GM19468 (cell line): ENCODE results near the gene PLEKHN1.

ENCODE experiments used
- ATAC-seq: cut with Tn5 transposase; IDR thresholded peaks from one replicate; pipeline ENCODE4 v1.9.1; 2021; ENCODE audit warnings: mild to moderate bottlenecking, moderate library complexity, moderate number of reproducible peaks; ENCODE audit not compliant: unreplicated experiment; ENCODE audit errors: extremely low read depth

Gene PLEKHN1, protein sequence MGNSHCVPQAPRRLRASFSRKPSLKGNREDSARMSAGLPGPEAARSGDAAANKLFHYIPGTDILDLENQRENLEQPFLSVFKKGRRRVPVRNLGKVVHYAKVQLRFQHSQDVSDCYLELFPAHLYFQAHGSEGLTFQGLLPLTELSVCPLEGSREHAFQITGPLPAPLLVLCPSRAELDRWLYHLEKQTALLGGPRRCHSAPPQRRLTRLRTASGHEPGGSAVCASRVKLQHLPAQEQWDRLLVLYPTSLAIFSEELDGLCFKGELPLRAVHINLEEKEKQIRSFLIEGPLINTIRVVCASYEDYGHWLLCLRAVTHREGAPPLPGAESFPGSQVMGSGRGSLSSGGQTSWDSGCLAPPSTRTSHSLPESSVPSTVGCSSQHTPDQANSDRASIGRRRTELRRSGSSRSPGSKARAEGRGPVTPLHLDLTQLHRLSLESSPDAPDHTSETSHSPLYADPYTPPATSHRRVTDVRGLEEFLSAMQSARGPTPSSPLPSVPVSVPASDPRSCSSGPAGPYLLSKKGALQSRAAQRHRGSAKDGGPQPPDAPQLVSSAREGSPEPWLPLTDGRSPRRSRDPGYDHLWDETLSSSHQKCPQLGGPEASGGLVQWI

DNA sequence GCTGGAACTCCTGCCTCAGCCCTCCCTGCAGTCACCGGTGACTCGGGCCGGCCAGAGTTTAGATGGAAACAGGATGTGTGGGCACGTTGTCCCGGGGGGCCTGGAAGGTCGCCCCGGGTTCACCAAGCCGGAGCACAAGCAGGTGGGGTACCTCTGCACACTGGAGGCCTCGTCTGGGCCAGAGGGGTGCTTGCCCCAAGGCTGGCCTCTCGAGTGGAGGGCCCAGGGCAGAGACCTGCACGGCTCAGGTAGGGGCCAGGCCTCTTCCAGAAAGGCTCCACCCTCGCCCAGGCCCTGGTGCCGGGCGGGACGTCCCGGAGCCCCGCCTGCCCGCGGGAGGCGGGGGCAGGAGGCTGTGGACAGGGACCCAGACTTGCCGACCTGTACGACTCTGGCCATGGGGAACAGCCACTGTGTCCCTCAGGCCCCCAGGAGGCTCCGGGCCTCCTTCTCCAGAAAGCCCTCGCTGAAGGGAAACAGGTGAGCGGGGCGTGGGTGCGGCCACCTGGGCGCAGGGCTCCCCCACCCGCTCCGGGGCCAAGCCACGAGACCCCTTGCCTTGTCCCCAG is at the start of gene PLEKHN1:
Gene PLEKHN1, plus strand, starts transcription at position 348 of the 569 bp plus-strand sequence. Its CDS starts 50 bp downstream, at position 398.
- no peak for ATAC-seq

GRCh38 chr1:917076-917459 is 49.2 kb upstream of the PLEKHN1 start:
- no peak for ATAC-seq

DNA sequence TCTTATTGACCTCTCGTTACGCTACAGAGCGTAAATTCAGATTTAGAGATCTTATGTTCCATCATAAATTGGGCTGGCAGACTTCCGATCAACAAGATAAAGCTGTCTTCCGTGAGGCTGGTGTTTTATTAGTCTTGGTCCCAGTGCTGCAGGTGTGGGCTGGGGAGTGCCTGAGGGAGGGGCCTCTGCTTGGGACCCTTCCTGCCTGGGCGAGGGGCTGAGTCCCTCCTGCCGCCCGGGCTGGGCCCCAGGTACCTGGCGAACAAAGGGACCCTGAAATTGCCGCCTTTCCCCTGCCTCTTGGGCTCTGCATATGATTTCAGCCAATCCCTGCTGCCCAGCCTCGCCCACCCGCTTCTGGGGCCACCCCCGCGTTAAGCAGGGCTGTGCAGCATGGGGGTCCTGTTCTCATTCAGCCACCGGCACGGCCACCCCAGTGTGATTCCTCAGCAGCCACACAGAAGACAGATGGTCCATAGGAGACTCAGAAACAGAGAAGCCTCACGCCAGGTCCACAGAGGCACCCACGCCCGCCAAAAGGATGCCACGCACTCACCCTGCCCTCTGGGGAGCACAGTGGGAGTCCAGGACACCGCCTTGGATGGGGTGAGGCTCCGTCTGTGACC is 48.7 kb upstream of the PLEKHN1 start:
- ATAC-seq, result no peak

DNA sequence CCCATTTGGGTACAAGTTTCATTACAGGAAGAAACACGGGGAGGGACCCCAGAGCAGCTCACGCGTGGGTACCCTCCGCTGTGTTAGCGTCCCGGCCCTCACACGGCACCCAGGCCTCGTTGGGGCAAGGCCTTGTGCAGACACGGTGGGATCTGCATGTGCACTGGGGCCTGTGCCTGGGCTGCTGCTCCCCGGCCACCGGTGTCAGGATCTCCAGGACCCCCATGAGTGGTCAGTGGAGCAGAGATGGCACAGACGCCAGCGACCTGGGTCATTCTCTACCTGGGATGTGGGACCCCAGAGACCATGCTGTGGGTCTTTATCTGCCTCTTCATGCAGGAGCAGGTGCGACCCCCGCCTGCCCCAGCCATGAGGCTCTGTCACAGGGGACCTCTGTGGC is 47.9 kb upstream of the PLEKHN1 start:
- no peak for ATAC-seq

GRCh38 chr1:918843-919242 is 47.4 kb upstream of the PLEKHN1 start:
- no peak for ATAC-seq

DNA sequence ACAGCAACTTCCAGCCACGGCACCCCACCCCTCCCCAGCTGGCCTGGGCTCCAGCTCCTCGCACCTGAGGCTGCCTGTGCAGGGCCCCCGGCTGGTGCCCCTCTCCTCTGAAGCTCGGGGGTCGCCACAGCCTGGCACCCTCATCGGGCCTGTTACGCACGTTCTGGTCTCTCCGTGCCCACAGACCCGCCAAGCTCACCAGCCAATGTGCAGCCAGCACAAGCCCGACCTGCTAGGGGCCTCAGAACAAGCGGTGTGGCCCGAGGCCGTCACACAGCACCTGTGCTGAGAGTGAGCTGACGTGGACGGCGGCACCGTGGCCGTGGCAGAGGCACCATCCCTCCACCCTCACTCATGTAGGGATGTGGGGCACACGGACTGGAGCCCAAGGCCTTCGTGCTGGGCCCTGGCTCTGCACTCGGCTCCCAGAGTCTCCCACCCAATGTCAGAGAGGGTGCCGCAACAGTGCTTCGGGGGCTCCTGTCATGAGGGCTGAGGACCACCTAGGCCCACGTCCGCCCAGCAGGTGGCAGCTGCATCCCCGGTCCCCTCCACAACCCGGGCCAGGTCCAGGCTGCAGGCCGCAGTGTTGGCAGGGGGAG is 46.9 kb upstream of the PLEKHN1 start:
- no peak for ATAC-seq

GRCh38 chr1:920010-920409 is 46.3 kb upstream of the PLEKHN1 start:
- ATAC-seq, result no peak

- no peak for ATAC-seq
Observed at GRCh38 chr1:920521-920920, 45.8 kb upstream of the PLEKHN1 start.

DNA sequence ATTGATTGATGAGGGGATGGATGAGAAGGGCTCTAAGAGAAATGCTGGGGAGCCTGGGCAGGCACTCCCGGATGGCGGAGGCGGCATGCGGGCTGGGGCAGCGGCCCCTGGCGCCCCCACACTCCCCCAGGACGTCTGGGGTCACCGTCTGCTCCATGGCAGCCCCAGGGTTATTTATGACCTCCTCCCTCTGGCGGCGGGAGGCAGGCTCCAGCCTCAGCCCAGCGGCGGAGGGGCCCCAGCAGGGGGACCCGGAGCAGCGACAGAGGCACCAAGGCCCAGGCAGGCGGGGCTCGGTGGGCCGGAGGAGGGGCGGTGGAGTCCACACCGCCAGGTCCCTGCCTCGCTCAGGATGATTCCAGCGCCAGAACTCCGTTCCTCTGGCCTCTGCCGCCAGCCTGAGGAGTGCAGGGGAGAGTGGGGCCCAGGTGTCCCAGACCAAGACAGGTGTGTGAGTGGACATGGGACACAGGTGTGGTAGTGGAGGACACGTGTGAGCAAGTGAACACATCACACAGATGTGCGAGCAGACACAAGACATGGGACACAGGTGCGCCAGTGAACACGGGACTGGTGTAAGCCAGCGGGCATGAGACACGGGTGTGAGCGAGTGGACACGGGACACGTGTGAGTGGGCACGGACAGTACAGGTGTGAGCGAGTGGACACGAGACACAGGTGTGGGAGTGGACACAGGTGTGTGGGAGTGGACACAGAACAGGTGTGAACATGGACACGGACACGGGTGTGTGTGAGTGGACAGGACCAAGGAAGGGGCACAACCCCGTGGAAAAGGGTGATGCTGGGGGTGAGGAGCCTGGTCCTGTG is 45.1 kb upstream of the PLEKHN1 start:
- no peak for ATAC-seq

DNA sequence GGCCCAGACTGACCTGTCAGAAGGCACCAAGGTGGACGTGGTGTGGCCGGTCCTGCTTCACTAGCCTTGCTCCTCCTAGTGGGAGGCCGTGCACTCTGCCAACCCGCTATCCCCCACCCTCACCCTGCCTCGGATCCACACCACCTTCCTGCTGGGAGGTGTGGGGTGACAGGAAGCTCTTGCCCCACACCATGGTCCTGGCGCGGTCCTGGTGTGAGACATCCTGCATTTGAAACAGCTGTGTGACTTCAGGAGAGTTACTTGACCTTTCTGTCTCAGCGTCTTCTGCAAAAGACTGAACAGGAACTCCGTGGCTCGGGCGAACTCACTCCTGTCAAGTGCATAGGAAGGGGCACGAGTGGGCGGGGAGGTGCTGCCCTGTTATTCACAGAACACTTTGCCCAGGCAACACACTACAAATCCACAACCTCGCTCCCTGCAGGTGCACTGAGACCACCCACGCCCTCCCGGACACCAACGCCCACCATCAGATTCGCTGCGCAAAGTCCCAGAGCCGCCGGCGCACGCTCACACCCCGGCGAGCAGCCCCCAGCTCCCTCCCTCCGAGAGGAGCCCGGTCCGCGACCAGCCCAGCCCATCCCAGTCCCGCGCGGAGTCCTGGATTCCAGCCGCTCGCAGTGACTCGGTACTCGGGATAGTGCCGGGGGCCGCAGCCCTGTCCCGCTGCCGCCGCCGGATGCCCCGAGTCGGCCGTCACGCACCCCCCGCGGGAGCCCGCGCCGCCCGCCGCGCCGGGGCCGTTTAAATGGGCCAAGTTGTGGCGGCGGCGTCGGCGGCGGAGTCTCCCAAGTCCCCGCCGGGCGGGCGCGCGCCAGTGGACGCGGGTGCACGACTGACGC is 42.9 kb upstream of the PLEKHN1 start, which contains the start of gene SAMD11:
Gene SAMD11, plus strand, starts transcription at position 793 of the 860 bp plus-strand sequence. CDS start 509 bp downstream, outside the sequence.
- no peak for ATAC-seq

DNA sequence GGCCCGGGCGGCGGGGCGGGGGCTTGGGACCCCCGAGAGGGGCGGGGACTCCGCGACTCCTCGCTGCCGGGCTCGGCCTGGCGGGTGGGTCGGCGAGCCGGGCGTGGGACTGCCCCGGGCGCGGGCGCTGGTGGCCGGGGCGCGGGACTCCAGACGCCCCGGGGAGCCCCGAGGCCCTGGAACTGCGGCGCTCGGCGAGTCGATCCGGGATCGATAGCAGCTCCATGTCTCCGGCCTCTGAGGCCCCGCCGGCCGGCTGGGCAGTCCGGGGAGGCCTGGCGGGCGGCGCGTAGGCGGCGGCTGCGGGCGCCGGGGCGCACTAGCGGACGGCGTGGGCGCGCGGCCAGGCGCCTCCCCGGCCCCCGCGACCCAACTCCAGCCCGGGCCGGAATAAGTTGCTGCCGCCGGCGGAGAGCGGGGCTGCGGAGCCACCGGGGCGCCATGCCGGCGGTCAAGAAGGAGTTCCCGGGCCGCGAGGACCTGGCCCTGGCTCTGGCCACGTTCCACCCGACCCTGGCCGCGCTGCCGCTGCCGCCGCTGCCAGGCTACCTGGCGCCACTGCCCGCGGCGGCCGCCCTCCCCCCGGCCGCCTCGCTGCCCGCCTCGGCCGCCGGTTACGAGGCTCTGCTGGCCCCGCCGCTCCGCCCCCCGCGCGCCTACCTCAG is 42.2 kb upstream of the PLEKHN1 start:
- no peak for ATAC-seq

GRCh38 chr1:924656-925560 is 41.4 kb upstream of the PLEKHN1 start:
- no peak for ATAC-seq

DNA sequence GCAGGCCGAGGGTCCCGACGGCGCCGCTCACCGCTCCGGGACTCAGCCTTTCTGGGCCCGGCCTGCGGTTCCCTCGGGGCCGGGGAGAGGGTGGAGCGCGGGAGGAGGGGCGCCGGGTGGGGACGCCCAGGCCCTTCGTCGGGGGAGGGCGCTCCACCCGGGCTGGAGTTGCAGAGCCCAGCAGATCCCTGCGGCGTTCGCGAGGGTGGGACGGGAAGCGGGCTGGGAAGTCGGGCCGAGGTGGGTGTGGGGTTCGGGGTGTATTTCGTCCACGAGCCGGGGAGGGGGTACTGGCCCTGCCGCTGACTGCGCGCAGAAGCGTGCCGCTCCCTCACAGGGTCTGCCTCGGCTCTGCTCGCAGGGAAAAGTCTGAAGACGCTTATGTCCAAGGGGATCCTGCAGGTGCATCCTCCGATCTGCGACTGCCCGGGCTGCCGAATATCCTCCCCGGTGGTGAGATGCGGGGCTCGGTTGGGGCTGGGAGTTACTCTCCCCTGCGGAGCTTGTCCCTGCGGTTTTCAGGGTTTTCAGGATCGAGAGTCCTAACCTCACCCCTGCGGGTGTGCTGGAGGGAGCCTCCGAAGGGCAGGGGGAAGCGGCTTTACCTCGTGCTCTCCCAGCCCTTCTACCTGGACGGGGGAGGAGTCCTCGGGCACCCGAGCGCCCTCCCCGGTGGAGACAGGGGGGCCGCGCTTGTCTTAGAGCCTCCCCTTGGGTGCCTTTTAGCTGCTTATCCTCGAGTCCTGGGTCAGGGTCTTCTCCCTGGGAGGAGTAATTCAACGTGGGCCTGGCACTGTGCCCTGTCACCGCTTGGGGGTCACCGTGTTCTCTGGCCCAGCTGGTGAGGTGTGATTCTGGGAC is 40.5 kb upstream of the PLEKHN1 start:
- ATAC-seq, result no peak

DNA sequence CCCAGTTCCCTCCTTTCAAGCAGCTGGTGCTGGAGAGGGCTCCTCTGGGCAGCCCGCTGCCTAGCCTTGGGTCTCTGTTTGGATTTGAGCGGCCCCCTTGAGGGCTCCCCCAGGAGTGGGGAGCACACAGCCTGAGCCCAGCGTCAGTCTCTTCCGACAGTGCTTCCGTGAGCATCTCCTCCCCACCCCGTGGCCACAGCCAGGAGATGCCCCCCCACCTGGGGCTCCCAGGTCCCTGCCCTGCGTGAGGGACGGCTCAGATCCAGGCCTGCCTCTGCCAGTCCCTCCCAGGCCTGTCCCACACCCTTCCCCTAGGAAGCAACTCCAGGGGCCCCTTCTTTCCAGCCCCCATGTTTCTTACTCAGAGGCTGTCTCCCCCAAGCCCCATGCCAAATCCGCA is 39.0 kb upstream of the PLEKHN1 start:
- no peak for ATAC-seq

- ATAC-seq, result no peak
Observed at GRCh38 chr1:927748-928147, 38.5 kb upstream of the PLEKHN1 start.
